ENCODE data around the gene SLC25A25.

Gene SLC25A25

GRCh38 chr9:128142596-128142995, 74.6 kb downstream of the SLC25A25 start:
- no peaks in the 10 kb centered on the region for H3K36me3 ChIP-seq (ENCODE audit: insufficient read depth, low read length)
- H3K9me3 ChIP-seq (ENCODE audit: low read length), result no peaks in the 10 kb centered on the region
- H3K4me3 ChIP-seq (ENCODE audit: low read length), result no peak overlapping the region
- no peak overlapping the region for H2AFZ ChIP-seq (ENCODE audit: low read depth, low read length)
- no peaks in the 10 kb centered on the region for H3K27me3 ChIP-seq (ENCODE audit: insufficient read depth, low read length)
- peaks cover 3% of the 10 kb centered on the region for H3K4me1 ChIP-seq (ENCODE audit: insufficient read depth, low read length)

- H3K27me3 ChIP-seq (ENCODE audit: insufficient read depth, low read length), result no peaks in the 10 kb centered on the region
- no peak overlapping the region for H2AFZ ChIP-seq (ENCODE audit: low read depth, low read length)
- no peaks in the 10 kb centered on the region for H3K36me3 ChIP-seq (ENCODE audit: insufficient read depth, low read length)
- H3K4me3 ChIP-seq (ENCODE audit: low read length), result no peak overlapping the region
- peaks cover 3% of the 10 kb centered on the region for H3K4me1 ChIP-seq (ENCODE audit: insufficient read depth, low read length)
- H3K9me3 ChIP-seq (ENCODE audit: low read length), result no peaks in the 10 kb centered on the region
Measured at GRCh38 chr9:128143525-128144238, 75.7 kb downstream of the SLC25A25 start.

GRCh38 chr9:128144239-128145181, 76.5 kb downstream of the SLC25A25 start:
- Histone ChIP-seq H2AFZ (ENCODE audit: low read depth, low read length) (no peak overlapping the region), H3K9me3 (ENCODE audit: low read length) (no peaks in the 10 kb centered on the region), H3K36me3 (ENCODE audit: insufficient read depth, low read length) (no peaks in the 10 kb centered on the region), H3K27me3 (ENCODE audit: insufficient read depth, low read length) (no peaks in the 10 kb centered on the region), H3K4me1 (ENCODE audit: insufficient read depth, low read length) (peaks cover 3% of the 10 kb centered on the region), H3K4me3 (ENCODE audit: low read length) (no peak overlapping the region)

- no peaks in the 10 kb centered on the region for H3K27me3 ChIP-seq (ENCODE audit: insufficient read depth, low read length)
- H3K4me3 ChIP-seq (ENCODE audit: low read length), result no peak overlapping the region
- H3K4me1 ChIP-seq (ENCODE audit: insufficient read depth, low read length), result peaks cover 3% of the 10 kb centered on the region
- no peaks in the 10 kb centered on the region for H3K9me3 ChIP-seq (ENCODE audit: low read length)
- no peak overlapping the region for H2AFZ ChIP-seq (ENCODE audit: low read depth, low read length)
- H3K36me3 ChIP-seq (ENCODE audit: insufficient read depth, low read length), result no peaks in the 10 kb centered on the region
Measured at GRCh38 chr9:128145536-128145935, 77.5 kb downstream of the SLC25A25 start.

- H3K9me3 ChIP-seq (ENCODE audit: low read length), result no peaks in the 10 kb centered on the region
- no peaks in the 10 kb centered on the region for H3K4me1 ChIP-seq (ENCODE audit: insufficient read depth, low read length)
- H3K27me3 ChIP-seq (ENCODE audit: insufficient read depth, low read length), result no peaks in the 10 kb centered on the region
- no peak overlapping the region for H3K4me3 ChIP-seq (ENCODE audit: low read length)
- H2AFZ ChIP-seq (ENCODE audit: low read depth, low read length), result no peak overlapping the region
- H3K36me3 ChIP-seq (ENCODE audit: insufficient read depth, low read length), result no peaks in the 10 kb centered on the region
Measured at GRCh38 chr9:128145951-128146351, 77.9 kb downstream of the SLC25A25 start.

GRCh38 chr9:128146591-128147120, 78.6 kb downstream of the SLC25A25 start:
- H2AFZ ChIP-seq (ENCODE audit: low read depth, low read length), result no peak overlapping the region
- peaks cover 3% of the 10 kb centered on the region for H3K27me3 ChIP-seq (ENCODE audit: insufficient read depth, low read length)

GRCh38 chr9:128148509-128149000, 80.5 kb downstream of the SLC25A25 start:
- no peak overlapping the region for H2AFZ ChIP-seq (ENCODE audit: low read depth, low read length)
- H3K4me1 ChIP-seq (ENCODE audit: insufficient read depth, low read length), result no peaks in the 10 kb centered on the region
- H3K9me3 ChIP-seq (ENCODE audit: low read length), result no peaks in the 10 kb centered on the region
- H3K4me3 ChIP-seq (ENCODE audit: low read length), result no peak overlapping the region
- H3K27me3 ChIP-seq (ENCODE audit: insufficient read depth, low read length), result peaks cover 3% of the 10 kb centered on the region
- no peaks in the 10 kb centered on the region for H3K36me3 ChIP-seq (ENCODE audit: insufficient read depth, low read length)

More at GRCh38 chr9:128146591-128147120, 78.6 kb downstream of the SLC25A25 start:
- Histone ChIP-seq H3K4me1 (ENCODE audit: insufficient read depth, low read length) (no peaks in the 10 kb centered on the region), H3K36me3 (ENCODE audit: insufficient read depth, low read length) (no peaks in the 10 kb centered on the region), H3K4me3 (ENCODE audit: low read length) (no peak overlapping the region), H3K9me3 (ENCODE audit: low read length) (no peaks in the 10 kb centered on the region)

GRCh38 chr9:128149001-128149701, 81.1 kb downstream of the SLC25A25 start, which contains the start of gene LCN2:
Gene LCN2, plus strand, starts transcription at chr9:128149453. Its CDS starts 73 bp downstream, at chr9:128149526.
- H3K36me3 ChIP-seq (ENCODE audit: insufficient read depth, low read length), result no peaks in the 10 kb centered on the region
- no peaks in the 10 kb centered on the region for H3K4me1 ChIP-seq (ENCODE audit: insufficient read depth, low read length)
- peaks cover 3% of the 10 kb centered on the region for H3K27me3 ChIP-seq (ENCODE audit: insufficient read depth, low read length)
- no peak within 1 kb of the TSS for H3K4me3 ChIP-seq (ENCODE audit: low read length)
- H2AFZ ChIP-seq (ENCODE audit: low read depth, low read length), result no peak within 1 kb of the TSS
- H3K9me3 ChIP-seq (ENCODE audit: low read length), result no peaks in the 10 kb centered on the region

- Histone ChIP-seq H3K27me3 (ENCODE audit: insufficient read depth, low read length) (peaks cover 3% of the 10 kb centered on the region), H3K9me3 (ENCODE audit: low read length) (no peaks in the 10 kb centered on the region), H3K4me1 (ENCODE audit: insufficient read depth, low read length) (no peaks in the 10 kb centered on the region), H3K36me3 (ENCODE audit: insufficient read depth, low read length) (no peaks in the 10 kb centered on the region), H3K4me3 (ENCODE audit: low read length) (no peak overlapping the region), H2AFZ (ENCODE audit: low read depth, low read length) (no peak overlapping the region)
Measured at GRCh38 chr9:128149951-128150593, 82.0 kb downstream of the SLC25A25 start.

GRCh38 chr9:128150594-128151308, 82.7 kb downstream of the SLC25A25 start:
- Histone ChIP-seq H3K36me3 (ENCODE audit: insufficient read depth, low read length) (no peaks in the 10 kb centered on the region), H3K4me3 (ENCODE audit: low read length) (no peak overlapping the region), H3K9me3 (ENCODE audit: low read length) (no peaks in the 10 kb centered on the region), H3K4me1 (ENCODE audit: insufficient read depth, low read length) (no peaks in the 10 kb centered on the region), H2AFZ (ENCODE audit: low read depth, low read length) (no peak overlapping the region), H3K27me3 (ENCODE audit: insufficient read depth, low read length) (peaks cover 3% of the 10 kb centered on the region)

- Histone ChIP-seq H3K36me3 (ENCODE audit: insufficient read depth, low read length) (no peaks in the 10 kb centered on the region), H2AFZ (ENCODE audit: low read depth, low read length) (no peak overlapping the region), H3K4me3 (ENCODE audit: low read length) (no peak overlapping the region), H3K9me3 (ENCODE audit: low read length) (no peaks in the 10 kb centered on the region), H3K27me3 (ENCODE audit: insufficient read depth, low read length) (peaks cover 3% of the 10 kb centered on the region), H3K4me1 (ENCODE audit: insufficient read depth, low read length) (no peaks in the 10 kb centered on the region)
Measured at GRCh38 chr9:128151309-128152132, 83.5 kb downstream of the SLC25A25 start.

Measured in neuron (in vitro differentiated cells).